HG03354 (cell line): Measurements from ENCODE around the gene COX8A.

ENCODE experiments used
- ATAC-seq: cut with Tn5 transposase; IDR thresholded peaks from one replicate; pipeline ENCODE4 v1.9.1; 2021; ENCODE audit warnings: mild to moderate bottlenecking; ENCODE audit not compliant: unreplicated experiment, poor library complexity, severe bottlenecking

The COX8A gene

GRCh38 chr11:63974259-63975143 is at the start of gene COX8A:
COX8A (plus strand) TSS chr11:63974620; CDS start chr11:63974681, 61 bp downstream.
- peak; percentile 98 for ATAC-seq

- ATAC-seq: no peak
Observed at GRCh38 chr11:63929616-63930015, 44.8 kb upstream of the COX8A start.

- no peak for ATAC-seq
Observed at GRCh38 chr11:63931045-63931444, 43.4 kb upstream of the COX8A start.

- ATAC-seq: no peak
Observed at GRCh38 chr11:63931876-63932275, 42.5 kb upstream of the COX8A start.

GRCh38 chr11:63933459-63933858 is 41.0 kb upstream of the COX8A start:
- ATAC-seq: no peak

GRCh38 chr11:63937713-63938478 is 36.5 kb upstream of the COX8A start:
- peak; percentile 13 for ATAC-seq

GRCh38 chr11:63938479-63939396 is 35.7 kb upstream of the COX8A start, which contains the start of gene NAA40:
NAA40 (plus strand) TSS chr11:63939002; CDS start chr11:63939097, 95 bp downstream.
- peak; percentile 91 for ATAC-seq

- no peak for ATAC-seq
Observed at GRCh38 chr11:63939397-63939891, 35.0 kb upstream of the COX8A start.

GRCh38 chr11:63940786-63941185 is 33.6 kb upstream of the COX8A start:
- no peak for ATAC-seq

GRCh38 chr11:63941901-63942300 is 32.5 kb upstream of the COX8A start:
- no peak for ATAC-seq

GRCh38 chr11:63942803-63943202 is 31.6 kb upstream of the COX8A start:
- no peak for ATAC-seq

- no peak for ATAC-seq
Observed at GRCh38 chr11:63944987-63945386, 29.4 kb upstream of the COX8A start.

GRCh38 chr11:63945477-63946163 is 28.8 kb upstream of the COX8A start:
- ATAC-seq: no peak

GRCh38 chr11:63951779-63952536 is 22.5 kb upstream of the COX8A start:
- no peak for ATAC-seq

GRCh38 chr11:63952570-63952969 is 21.9 kb upstream of the COX8A start:
- ATAC-seq: no peak

- ATAC-seq: no peak
Observed at GRCh38 chr11:63958008-63958407, 16.4 kb upstream of the COX8A start.

GRCh38 chr11:63961608-63962412 is 12.6 kb upstream of the COX8A start:
- ATAC-seq: no peak
